A549 (cell line): ENCODE data around the gene ESR1.

Experiments used
- CHD2 ChIP-seq: fragments of 150-350 bp; IDR thresholded peaks from 2 replicates; pipeline ENCODE4 v1.6.1; 2014; ENCODE audit warnings: low read length; ENCODE audit not compliant: partially characterized antibody
- EP300 ChIP-seq, 2 experiments: fragments of >200 bp; sonication (Bioruptor Twin); formaldehyde crosslinking; IDR thresholded peaks; 2 replicates in 1 of 2; 3 replicates in 1 of 2; pipeline ENCODE4 v1.6.1; 2016 to 2017
- MYC ChIP-seq: IDR thresholded peaks from 2 replicates; pipeline ENCODE4 v1.6.1; 2012; ENCODE audit warnings: mild to moderate bottlenecking, inconsistent platforms, low read length, improper control_type of control experiment, borderline replicate concordance
- NPAS2 ChIP-seq: fragments of 250-450 bp; sonication (Bioruptor Pico); IDR thresholded peaks from 2 replicates; pipeline ENCODE4 v1.8.0; 2022; ENCODE audit warnings: mild to moderate bottlenecking, moderate library complexity, borderline replicate concordance
- POLR2A ChIP-seq: IDR thresholded peaks from 2 replicates; pipeline ENCODE4 v1.6.1; 2012; ENCODE audit warnings: mild to moderate bottlenecking, low read length
- RAD21 ChIP-seq, 2 experiments: fragments of >200 bp in 1 of 2; sonication (Bioruptor Twin) in 1 of 2; formaldehyde crosslinking in 1 of 2; IDR thresholded peaks in 1 of 2; conservative IDR thresholded peaks in 1 of 2; 2 replicates in 1 of 2; 3 replicates in 1 of 2; pipeline ENCODE4 v1.6.1; 2012 to 2018; ENCODE audit warnings: inconsistent platforms in 1 of 2
- RCOR1 ChIP-seq: fragments of 150-350 bp; IDR thresholded peaks from 2 replicates; pipeline ENCODE4 v1.6.1; 2014; ENCODE audit warnings: antibody characterized with exemption, low read length, low read depth
- REST ChIP-seq: fragments of 200-600 bp; sonication (generic); IDR thresholded peaks from 2 replicates; pipeline ENCODE4 v1.6.1; 2016; ENCODE audit warnings: antibody characterized with exemption, mild to moderate bottlenecking, moderate library complexity
- RFX5 ChIP-seq: fragments of 450-650 bp; IDR thresholded peaks from 2 replicates; pipeline ENCODE4 v1.7.1; 2014; ENCODE audit warnings: antibody characterized with exemption, mild to moderate bottlenecking, moderate library complexity
- TF ChIP-seq, protein P1 (sequence below): IDR thresholded peaks from 2 replicates; pipeline ENCODE4 v1.6.1; 2012
- TF ChIP-seq, protein P2 (sequence below): fragments of >200 bp; sonication (Bioruptor Twin); formaldehyde crosslinking; IDR thresholded peaks from 3 replicates; pipeline ENCODE4 v1.5.1; 2016
- TF ChIP-seq, protein P3 (sequence below): fragments of >200 bp; sonication (Bioruptor Twin); formaldehyde crosslinking; IDR thresholded peaks from 3 replicates; pipeline ENCODE4 v1.6.1; 2016

GRCh38 chr6:152094276-152094675 lies 286.8 kb downstream of the ESR1 start:
- no peak for TF ChIP-seq POLR2A
- TF ChIP-seq, protein P1, sequence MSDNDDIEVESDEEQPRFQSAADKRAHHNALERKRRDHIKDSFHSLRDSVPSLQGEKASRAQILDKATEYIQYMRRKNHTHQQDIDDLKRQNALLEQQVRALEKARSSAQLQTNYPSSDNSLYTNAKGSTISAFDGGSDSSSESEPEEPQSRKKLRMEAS, result no peak
- TF ChIP-seq, protein P2, sequence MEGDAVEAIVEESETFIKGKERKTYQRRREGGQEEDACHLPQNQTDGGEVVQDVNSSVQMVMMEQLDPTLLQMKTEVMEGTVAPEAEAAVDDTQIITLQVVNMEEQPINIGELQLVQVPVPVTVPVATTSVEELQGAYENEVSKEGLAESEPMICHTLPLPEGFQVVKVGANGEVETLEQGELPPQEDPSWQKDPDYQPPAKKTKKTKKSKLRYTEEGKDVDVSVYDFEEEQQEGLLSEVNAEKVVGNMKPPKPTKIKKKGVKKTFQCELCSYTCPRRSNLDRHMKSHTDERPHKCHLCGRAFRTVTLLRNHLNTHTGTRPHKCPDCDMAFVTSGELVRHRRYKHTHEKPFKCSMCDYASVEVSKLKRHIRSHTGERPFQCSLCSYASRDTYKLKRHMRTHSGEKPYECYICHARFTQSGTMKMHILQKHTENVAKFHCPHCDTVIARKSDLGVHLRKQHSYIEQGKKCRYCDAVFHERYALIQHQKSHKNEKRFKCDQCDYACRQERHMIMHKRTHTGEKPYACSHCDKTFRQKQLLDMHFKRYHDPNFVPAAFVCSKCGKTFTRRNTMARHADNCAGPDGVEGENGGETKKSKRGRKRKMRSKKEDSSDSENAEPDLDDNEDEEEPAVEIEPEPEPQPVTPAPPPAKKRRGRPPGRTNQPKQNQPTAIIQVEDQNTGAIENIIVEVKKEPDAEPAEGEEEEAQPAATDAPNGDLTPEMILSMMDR, result no peak
- TF ChIP-seq REST, result no peak
- no peak for TF ChIP-seq RCOR1
- TF ChIP-seq EP300 (IDR thresholded peaks at IDR 0.05), result no peak
- TF ChIP-seq MYC, result no peak
- no peak for TF ChIP-seq RFX5
- TF ChIP-seq NPAS2 (CRISPR knock-in tag), result no peak
- no peak for TF ChIP-seq CHD2
- no peak for TF ChIP-seq RAD21 (conservative IDR thresholded peaks at IDR 0.05 in 1 of 2, IDR thresholded peaks at IDR 0.05 in 1 of 2)
- TF ChIP-seq, protein P3, sequence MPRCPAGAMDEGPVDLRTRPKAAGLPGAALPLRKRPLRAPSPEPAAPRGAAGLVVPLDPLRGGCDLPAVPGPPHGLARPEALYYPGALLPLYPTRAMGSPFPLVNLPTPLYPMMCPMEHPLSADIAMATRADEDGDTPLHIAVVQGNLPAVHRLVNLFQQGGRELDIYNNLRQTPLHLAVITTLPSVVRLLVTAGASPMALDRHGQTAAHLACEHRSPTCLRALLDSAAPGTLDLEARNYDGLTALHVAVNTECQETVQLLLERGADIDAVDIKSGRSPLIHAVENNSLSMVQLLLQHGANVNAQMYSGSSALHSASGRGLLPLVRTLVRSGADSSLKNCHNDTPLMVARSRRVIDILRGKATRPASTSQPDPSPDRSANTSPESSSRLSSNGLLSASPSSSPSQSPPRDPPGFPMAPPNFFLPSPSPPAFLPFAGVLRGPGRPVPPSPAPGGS, result no peak
